RWPE2 (cell line): ENCODE measurements around the gene EDAR.
A peak's percentile ranks its signal among the peaks of the same experiment; 100 is the strongest.

Source experiments
- ATAC-seq: fragments of 200-7000 bp; cut with Tn5 transposase; 3 replicates; pipeline ENCODE4 v1.9.1; 2021; ENCODE audit warnings: low read depth
- DNase-seq: peaks from one replicate; pipeline ENCODE4 v3.0.0-alpha.2; 2020; ENCODE audit warnings: low spot score
- H3K27ac ChIP-seq: fragments of 450-650 bp; 2 replicates; pipeline ENCODE4 v1.5.1; 2017; ENCODE audit warnings: mild to moderate bottlenecking; ENCODE audit not compliant: poor library complexity, severe bottlenecking
- H3K27me3 ChIP-seq: fragments of 250-450 bp; sonication (Bioruptor Pico); 2 replicates; pipeline ENCODE4 v1.5.1; 2021; ENCODE audit warnings: mild to moderate bottlenecking, moderate library complexity; ENCODE audit not compliant: insufficient read depth, poor library complexity, severe bottlenecking
- H3K36me3 ChIP-seq: fragments of 250-450 bp; sonication (Bioruptor Pico); 2 replicates; pipeline ENCODE4 v1.5.1; 2020; ENCODE audit warnings: low read depth, mild to moderate bottlenecking, moderate library complexity
- H3K4me1 ChIP-seq: fragments of 250-450 bp; sonication (Bioruptor Pico); 2 replicates; pipeline ENCODE4 v1.5.1; 2021; ENCODE audit warnings: mild to moderate bottlenecking, moderate library complexity; ENCODE audit not compliant: insufficient read depth, poor library complexity, severe bottlenecking
- H3K4me3 ChIP-seq: fragments of 250-450 bp; sonication (Bioruptor Pico); 2 replicates; pipeline ENCODE4 v1.5.1; 2021; ENCODE audit warnings: mild to moderate bottlenecking, moderate library complexity; ENCODE audit not compliant: severe bottlenecking
- H3K9me3 ChIP-seq: fragments of 250-450 bp; sonication (Bioruptor Pico); 2 replicates; pipeline ENCODE4 v1.5.1; 2021; ENCODE audit warnings: mild to moderate bottlenecking, moderate library complexity; ENCODE audit not compliant: severe bottlenecking
- CTCF ChIP-seq: fragments of 450-650 bp; IDR thresholded peaks from one replicate; pipeline ENCODE4 v1.5.1; 2017; ENCODE audit warnings: mild to moderate bottlenecking, moderate library complexity; ENCODE audit not compliant: poor library complexity, severe bottlenecking

Gene EDAR

GRCh38 chr2:109027702-109028101, 38.7 kb upstream of the EDAR start:
- no peak overlapping the region for H3K27ac ChIP-seq
- no peak overlapping the region for H3K4me3 ChIP-seq
- H3K27me3 ChIP-seq = no peaks in the 10 kb centered on the region
- H3K4me1 ChIP-seq = peaks cover 4% of the 10 kb centered on the region
- DNase-seq (no peak), ATAC-seq (peak; percentile 33; the same call in 1 of the 3 replicates)
- H3K36me3 ChIP-seq = no peaks in the 10 kb centered on the region
- H3K9me3 ChIP-seq = no peaks in the 10 kb centered on the region
- no peak for TF ChIP-seq CTCF

- no peak for ATAC-seq
- no peaks in the 10 kb centered on the region for H3K27me3 ChIP-seq
- H3K4me3 ChIP-seq = no peak overlapping the region
- H3K9me3 ChIP-seq = no peaks in the 10 kb centered on the region
- no peak for DNase-seq
- H3K4me1 ChIP-seq = no peaks in the 10 kb centered on the region
- no peak overlapping the region for H3K27ac ChIP-seq
- TF ChIP-seq CTCF = no peak
- H3K36me3 ChIP-seq = no peaks in the 10 kb centered on the region
Measured at GRCh38 chr2:109024477-109024876, 35.5 kb upstream of the EDAR start.

- no peak for ATAC-seq
Measured at GRCh38 chr2:109021895-109022300, 32.9 kb upstream of the EDAR start.

GRCh38 chr2:109020217-109020637, 31.2 kb upstream of the EDAR start:
- ATAC-seq = no peak
- H3K9me3 ChIP-seq = no peaks in the 10 kb centered on the region
- H3K27me3 ChIP-seq = no peaks in the 10 kb centered on the region
- no peak for TF ChIP-seq CTCF
- no peak overlapping the region for H3K27ac ChIP-seq
- no peak overlapping the region for H3K4me3 ChIP-seq
- no peaks in the 10 kb centered on the region for H3K4me1 ChIP-seq
- no peaks in the 10 kb centered on the region for H3K36me3 ChIP-seq
- DNase-seq = no peak

More at GRCh38 chr2:109021895-109022300, 32.9 kb upstream of the EDAR start:
- Histone ChIP-seq H3K4me1 (no peaks in the 10 kb centered on the region), H3K27ac (no peak overlapping the region), H3K36me3 (no peaks in the 10 kb centered on the region), H3K9me3 (no peaks in the 10 kb centered on the region), H3K4me3 (no peak overlapping the region), H3K27me3 (no peaks in the 10 kb centered on the region)
- DNase-seq = peak; percentile 32
- TF ChIP-seq CTCF = no peak

- no peak for TF ChIP-seq CTCF
- no peak overlapping the region for H3K27ac ChIP-seq
- no peaks in the 10 kb centered on the region for H3K9me3 ChIP-seq
- H3K27me3 ChIP-seq = no peaks in the 10 kb centered on the region
- no peaks in the 10 kb centered on the region for H3K36me3 ChIP-seq
- DNase-seq (peak; percentile 15), ATAC-seq (no peak)
- no peaks in the 10 kb centered on the region for H3K4me1 ChIP-seq
- no peak overlapping the region for H3K4me3 ChIP-seq
Measured at GRCh38 chr2:109018452-109018851, 29.4 kb upstream of the EDAR start.
